H1 (cell line): ENCODE data around the gene AP3S1. TPM values are rescaled to one million over a fixed set of nuclear protein-coding genes. Genes with fewer than 3 reads are reported as not detected.

Experiments
- CTCF ChIA-PET: fragments of 300-600 bp; sonication (Branson Sonifier 250); formaldehyde crosslinking; loops from one replicate; lab custom pipeline; 2021; ENCODE audit not compliant: partially characterized antibody; lab: Charles Lee
- POLR2A ChIA-PET: fragments of 300-600 bp; sonication (Branson Sonifier 250); formaldehyde crosslinking; loops from one replicate; lab custom pipeline; 2021; ENCODE audit warnings: inconsistent platforms; ENCODE audit not compliant: partially characterized antibody; lab: Charles Lee
- DNase-seq, 2 experiments: peaks; one replicate each; pipeline versions ENCODE4 v3.0.0 to v3.0.0-alpha.2; 2010 to 2022; ENCODE audit warnings: low spot score in 2 of 2, low read depth in 1 of 2, mixed read lengths in 1 of 2
- FAIRE-seq: peaks from 2 replicates; lab custom pipeline; 2011; peaks lifted over from hg19 to GRCh38; lab: Jason Lieb, UNC
- H2AFZ ChIP-seq: 2 replicates; pipeline ENCODE4 v1.8.1; 2012; ENCODE audit warnings: low read length, inconsistent platforms
- H2AK5ac ChIP-seq: 2 replicates; pipeline ENCODE4 v1.6.1; 2013; ENCODE audit warnings: low read depth, low read length
- H2BK120ac ChIP-seq: replicated peaks from 2 replicates; pipeline ENCODE3; 2013; ENCODE audit warnings: low read depth, low read length, inconsistent platforms
- H2BK12ac ChIP-seq: 2 replicates; pipeline ENCODE4 v1.6.1; 2013; ENCODE audit warnings: low read depth, low read length
- H2BK15ac ChIP-seq: 2 replicates; pipeline ENCODE4 v1.6.1; 2013; ENCODE audit warnings: low read length
- H2BK20ac ChIP-seq: 2 replicates; pipeline ENCODE4 v1.6.1; 2013; ENCODE audit warnings: low read length
- H2BK5ac ChIP-seq: 2 replicates; pipeline ENCODE4 v1.6.1; 2013; ENCODE audit warnings: low read depth, low read length
- H3K14ac ChIP-seq: 2 replicates; pipeline ENCODE4 v1.6.1; 2013; ENCODE audit warnings: inconsistent platforms; ENCODE audit not compliant: insufficient read length
- H3K18ac ChIP-seq: 2 replicates; pipeline ENCODE4 v1.6.1; 2013; ENCODE audit warnings: low read length; ENCODE audit errors: extremely low read depth
- H3K23ac ChIP-seq: 2 replicates; pipeline ENCODE4 v1.6.1; 2013; ENCODE audit warnings: inconsistent platforms; ENCODE audit not compliant: insufficient read length
- H3K23me2 ChIP-seq: 2 replicates; pipeline ENCODE4 v1.6.1; 2013; ENCODE audit warnings: low read depth, low read length
- H3K27ac ChIP-seq: 2 replicates; pipeline ENCODE4 v1.6.1; 2011; ENCODE audit warnings: low read depth, low read length, inconsistent platforms
- H3K27me3 ChIP-seq, 4 experiments: replicated peaks in 1 of 4; 1 replicate in 1 of 4; 2 replicates in 3 of 4; pipeline versions ENCODE4 v1.6.1 to v1.8.1; 2011 to 2013; ENCODE audit warnings: low read length in 3 of 4, mild to moderate bottlenecking in 3 of 4, inconsistent platforms in 2 of 4, mixed read lengths in 2 of 4, moderate library complexity in 1 of 4; ENCODE audit not compliant: control insufficient read depth in 3 of 4, insufficient read depth in 3 of 4; ENCODE audit errors: extremely low read depth in 1 of 4
- H3K36me3 ChIP-seq, 4 experiments: 2 replicates each; pipeline versions ENCODE4 v1.6.1 to v1.8.1; 2011 to 2013; ENCODE audit warnings: mild to moderate bottlenecking in 4 of 4, low read length in 3 of 4, moderate library complexity in 2 of 4, control low read depth in 1 of 4, inconsistent platforms in 1 of 4; ENCODE audit not compliant: insufficient read depth in 4 of 4, control insufficient read depth in 2 of 4
- H3K4ac ChIP-seq: replicated peaks from 2 replicates; pipeline ENCODE3; 2013; ENCODE audit warnings: low read length, low read depth, mixed read lengths, inconsistent platforms; ENCODE audit not compliant: insufficient read length
- H3K4me1 ChIP-seq, 4 experiments: replicated peaks in 1 of 4; 1 replicate in 1 of 4; 2 replicates in 3 of 4; pipeline versions ENCODE4 v1.6.1 to v1.8.1; 2011 to 2013; ENCODE audit warnings: low read length in 3 of 4, inconsistent platforms in 2 of 4, mixed read lengths in 1 of 4; ENCODE audit not compliant: insufficient read depth in 4 of 4, control insufficient read depth in 3 of 4
- H3K4me2 ChIP-seq, 2 experiments: 2 replicates each; pipeline versions ENCODE4 v1.6.1 to v1.8.1; 2011 to 2013; ENCODE audit warnings: low read depth in 2 of 2, low read length in 2 of 2, control low read depth in 1 of 2, inconsistent platforms in 1 of 2, mild to moderate bottlenecking in 1 of 2; ENCODE audit not compliant: insufficient read depth in 1 of 2
- H3K4me3 ChIP-seq, 4 experiments: fragments of 200-600, 300-600 bp in 1 of 4; sonication (generic), shearing (Covaris generic), sonication (Bioruptor Twin) in 1 of 4; 2 replicates each; pipeline versions ENCODE4 v1.5.1 to v1.8.1; 2011 to 2016; ENCODE audit warnings: low read length in 4 of 4, low read depth in 3 of 4, control low read depth in 2 of 4, inconsistent platforms in 2 of 4, mild to moderate bottlenecking in 2 of 4, mixed read lengths in 1 of 4, moderate library complexity in 1 of 4; ENCODE audit not compliant: insufficient read depth in 2 of 4; ENCODE audit errors: extremely low read depth in 1 of 4
- H3K56ac ChIP-seq: replicated peaks from 2 replicates; pipeline ENCODE3; 2013; ENCODE audit warnings: low read depth, mild to moderate bottlenecking, mixed read lengths, low read length, inconsistent platforms; ENCODE audit not compliant: insufficient read length
- H3K79me1 ChIP-seq: 2 replicates; pipeline ENCODE4 v1.6.1; 2013; ENCODE audit warnings: low read depth, low read length, control low read depth
- H3K79me2 ChIP-seq, 2 experiments: 2 replicates each; pipeline versions ENCODE4 v1.6.1 to v1.8.1; 2012 to 2013; ENCODE audit warnings: low read length in 2 of 2, mild to moderate bottlenecking in 2 of 2, inconsistent platforms in 1 of 2; ENCODE audit not compliant: insufficient read depth in 2 of 2, control insufficient read depth in 1 of 2
- H3K9ac ChIP-seq, 4 experiments: replicated peaks in 1 of 4; 1 replicate in 1 of 4; 2 replicates in 3 of 4; pipeline versions ENCODE4 v1.6.1 to v1.8.1; 2011 to 2013; ENCODE audit warnings: low read depth in 3 of 4, low read length in 3 of 4, control low read depth in 2 of 4, mild to moderate bottlenecking in 2 of 4, moderate library complexity in 2 of 4, inconsistent platforms in 1 of 4; ENCODE audit errors: extremely low read depth in 1 of 4
- H3K9me3 ChIP-seq, 2 experiments: 2 replicates each; pipeline versions ENCODE4 v1.6.1 to v1.8.1; 2012 to 2013; ENCODE audit warnings: mild to moderate bottlenecking in 2 of 2, moderate library complexity in 2 of 2, control low read depth in 1 of 2, inconsistent platforms in 1 of 2, low read depth in 1 of 2, low read length in 1 of 2, mixed read lengths in 1 of 2; ENCODE audit not compliant: insufficient read depth in 2 of 2
- H4K20me1 ChIP-seq, 2 experiments: replicated peaks in 1 of 2; 2 replicates each; pipeline versions ENCODE3 to v1.8.1; 2011 to 2013; ENCODE audit warnings: inconsistent platforms in 2 of 2, low read length in 2 of 2, mild to moderate bottlenecking in 1 of 2; ENCODE audit not compliant: insufficient read depth in 2 of 2, control insufficient read depth in 1 of 2
- H4K5ac ChIP-seq: 2 replicates; pipeline ENCODE4 v1.6.1; 2013; ENCODE audit warnings: low read length, low read depth, mixed read lengths, inconsistent platforms; ENCODE audit not compliant: insufficient read length
- H4K8ac ChIP-seq: 2 replicates; pipeline ENCODE4 v1.8.0; 2013; ENCODE audit warnings: mild to moderate bottlenecking, moderate library complexity, low read length, inconsistent platforms; ENCODE audit not compliant: insufficient read depth; ENCODE audit errors: extremely low read depth
- H4K91ac ChIP-seq: replicated peaks from 2 replicates; pipeline ENCODE3; 2013; ENCODE audit warnings: low read length, mixed read lengths, inconsistent platforms; ENCODE audit not compliant: insufficient read length
- CTCF ChIP-seq, 3 experiments: IDR thresholded peaks; 1 replicate in 2 of 3; 2 replicates in 1 of 3; pipeline versions ENCODE4 v1.5.1 to v1.6.1; 2011; ENCODE audit warnings: low read length in 3 of 3, mild to moderate bottlenecking in 3 of 3, inconsistent platforms in 2 of 3, low read depth in 1 of 3, moderate library complexity in 1 of 3; ENCODE audit not compliant: insufficient read depth in 1 of 3; ENCODE audit errors: control extremely low read depth in 1 of 3
- EP300 ChIP-seq, 2 experiments: IDR thresholded peaks; 1 replicate in 1 of 2; 2 replicates in 1 of 2; pipeline ENCODE4 v1.6.1; 2011 to 2012; ENCODE audit warnings: low read depth in 2 of 2, low read length in 2 of 2, mild to moderate bottlenecking in 2 of 2, borderline replicate concordance in 1 of 2, inconsistent platforms in 1 of 2, moderate library complexity in 1 of 2
- KDM4A ChIP-seq: IDR thresholded peaks from one replicate; pipeline ENCODE4 v1.7.1; 2012; ENCODE audit warnings: low read depth, mild to moderate bottlenecking, moderate library complexity, low read length, inconsistent platforms; ENCODE audit not compliant: severe bottlenecking
- POU5F1 ChIP-seq: IDR thresholded peaks from 2 replicates; pipeline ENCODE4 v1.6.1; 2011; ENCODE audit warnings: low read depth, mild to moderate bottlenecking, low read length, moderate library complexity
- RXRA ChIP-seq: IDR thresholded peaks from 2 replicates; pipeline ENCODE4 v1.6.1; 2011; ENCODE audit warnings: low read depth, mild to moderate bottlenecking, low read length, moderate library complexity; ENCODE audit not compliant: insufficient read depth
- SIX5 ChIP-seq: IDR thresholded peaks from 2 replicates; pipeline ENCODE4 v1.6.1; 2011; ENCODE audit warnings: mild to moderate bottlenecking, low read depth, low read length
- SP2 ChIP-seq: IDR thresholded peaks from 2 replicates; pipeline ENCODE4 v1.6.1; 2012; ENCODE audit warnings: mild to moderate bottlenecking, low read length, inconsistent platforms
- YY1 ChIP-seq: IDR thresholded peaks from 2 replicates; pipeline ENCODE4 v1.6.1; 2011; ENCODE audit warnings: low read depth, mild to moderate bottlenecking, low read length
- WGBS, 2 experiments: shearing (Covaris generic) in 1 of 2; methylation state at CpG; one replicate each; pipeline versions ENCODE4 v1.1.6 to v1.1.7; 2013 to 2015; ENCODE audit warnings: low lambda C conversion rate in 2 of 2, mixed read lengths in 2 of 2, inconsistent platforms in 1 of 2, low coverage in 1 of 2, missing lambda C conversion rate in 1 of 2; ENCODE audit not compliant: insufficient replicate concordance in 2 of 2, insufficient coverage in 1 of 2, insufficient read length in 1 of 2; ENCODE audit errors: extremely low coverage in 1 of 2, missing lambda C conversion rate in 1 of 2; 5-methylcytosine and 5-hydroxymethylcytosine counted together
- polyA plus RNA-seq, 7 experiments: library from polyadenylated mRNA; depleted of rRNA in 3 of 7; stranded (reverse) in 5 of 7; unstranded in 2 of 7; fragments of >200 nt in 5 of 7; fragments of 200-250 nt in 2 of 7; gene quantifications; 1 replicate in 5 of 7; 2 replicates in 1 of 7; 4 replicates in 1 of 7; pipeline versions ENCODE4 v1.2.1 to v1.2.3, GENCODE V29; 2011 to 2013; ENCODE audit warnings: missing spikeins in 2 of 7, mixed read lengths in 2 of 7
- total RNA-seq: library from RNA; stranded (reverse); fragmentation: NEBNext Ultra II Directional; extraction: Animal tissue kit (Norgen Biotek cat#: 25700); gene quantifications from 2 replicates; pipeline ENCODE4 v1.2.1, GENCODE V29; 2021

AP3S1 gene
- total and polyA plus RNA-seq, 2 of the 8 experiments (the other 6 are each of a cell fraction or from before 2014, with no cell fraction given): 26.6 to 72.7 TPM

GRCh38 chr5:115946655-115947054, 104.9 kb downstream of the AP3S1 start:
- Histone ChIP-seq H3K4me1 (no peaks in the 10 kb centered on the region), H4K91ac (no peak overlapping the region), H3K27me3 (no peaks in the 10 kb centered on the region), H3K56ac (no peak overlapping the region), H2BK120ac (no peak overlapping the region), H3K27ac (no peak overlapping the region), H2BK20ac (no peak overlapping the region), H2BK15ac (no peak overlapping the region), H2AFZ (no peak overlapping the region), H3K79me1 (no peaks in the 10 kb centered on the region), H3K4me3 (no peak overlapping the region), H3K4me2 (no peak overlapping the region), H4K5ac (no peak overlapping the region), H2BK12ac (no peak overlapping the region), H3K79me2 (no peaks in the 10 kb centered on the region), H3K9ac (no peak overlapping the region), H3K36me3 (no peaks in the 10 kb centered on the region), H3K18ac (no peak overlapping the region), H3K23me2 (no peaks in the 10 kb centered on the region), H4K8ac (no peak overlapping the region), H3K9me3 (no peaks in the 10 kb centered on the region), H3K4ac (no peak overlapping the region), H2AK5ac (no peak overlapping the region), H2BK5ac (no peak overlapping the region), H3K23ac (no peak overlapping the region), H3K14ac (no peak overlapping the region), H4K20me1 (no peaks in the 10 kb centered on the region)
- no peak for FAIRE-seq
- ChIA-PET POLR2A (no interaction called here), CTCF (interaction anchor here (5.6 kb wide), 1 partner anchor 14 kb away, joined by 16 read pairs; no protein-coding TSS in a partner anchor)
- WGBS, 2 experiments: 92% methylated on average over 2 of the region's 2 CpGs; no CpG with 5 or more reads in 1 of the 2 experiments
- no peak for DNase-seq
- no peak for TF ChIP-seq SP2
- no peak for TF ChIP-seq SIX5
- TF ChIP-seq RXRA: no peak
- TF ChIP-seq YY1: no peak
- no peak for TF ChIP-seq KDM4A
- TF ChIP-seq EP300 (IDR thresholded peaks at IDR 0.05; ENCODE audit: borderline replicate concordance in 1 of 2, low read depth in 2 of 2, low read length in 2 of 2): no peak
- no peak for TF ChIP-seq CTCF (IDR thresholded peaks at IDR 0.05; ENCODE audit: control extremely low read depth in 1 of 3, insufficient read depth in 1 of 3, low read depth in 1 of 3, low read length in 3 of 3)
- no peak for TF ChIP-seq POU5F1
